ENCODE data around the gene SLC26A2. TPM values are rescaled to one million over a fixed set of nuclear protein-coding genes. Genes with fewer than 3 reads are reported as not detected.

Gene SLC26A2
- total and polyA plus RNA-seq, 2 donors from 2014 or later: 2.2 to 18.4 TPM

DNA sequence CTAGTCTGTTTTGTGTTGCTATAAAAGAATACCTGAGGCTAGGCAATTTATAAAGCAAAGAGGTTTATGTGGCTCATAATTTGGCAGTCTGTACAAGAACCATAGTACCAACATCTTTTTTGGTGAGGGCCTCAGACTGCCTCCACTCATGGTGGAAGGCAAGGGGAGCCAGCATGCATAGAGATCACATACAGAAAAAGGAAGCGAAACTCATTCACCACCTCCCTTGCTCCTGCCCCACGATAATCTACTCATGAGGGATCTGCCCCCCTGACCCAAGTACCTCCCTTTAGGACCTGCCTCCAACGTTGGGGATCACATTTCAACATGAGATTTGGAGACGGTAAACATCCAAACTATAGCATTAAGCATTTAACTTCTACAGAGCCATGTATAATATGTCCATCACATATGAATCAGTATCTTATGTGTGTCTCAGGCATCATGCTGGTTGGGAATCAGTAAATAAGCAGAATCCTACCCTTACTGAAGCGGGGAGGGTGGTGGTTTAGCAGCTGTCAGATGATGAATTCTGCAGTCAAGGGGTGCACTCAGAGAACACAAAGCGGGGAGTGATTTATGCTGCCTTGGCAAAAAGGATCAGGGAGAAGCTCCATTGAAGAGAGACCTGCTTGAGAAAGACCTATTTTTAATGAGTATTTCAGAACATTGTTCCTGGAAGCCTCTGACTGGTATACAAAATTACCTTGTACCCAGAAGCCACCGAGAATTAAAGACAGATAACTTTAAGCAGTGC is 74.8 kb downstream of the SLC26A2 start:
- Histone ChIP-seq H3K4me1 (ENCODE audit: control insufficient read depth in 2 of 3, insufficient read depth in 2 of 3, low read depth in 1 of 3, low read length in 3 of 3) (no peaks in the 10 kb centered on the region), H3K36me3 (ENCODE audit: control insufficient read depth in 2 of 3, insufficient read depth in 3 of 3, low read length in 3 of 3) (peaks cover 20 to 82% (median 58%) of the 10 kb centered on the region in 3 donors), H3K27ac (ENCODE audit: low read depth in 2 of 2, low read length in 2 of 2) (no peak overlapping the region), H3K9ac (ENCODE audit: low read length in 3 of 3) (no peak overlapping the region), H3K27me3 (ENCODE audit: control insufficient read depth, insufficient read depth, low read length) (no peaks in the 10 kb centered on the region), H3K4me3 (ENCODE audit: low read length in 3 of 3) (no peak overlapping the region), H3K9me3 (ENCODE audit: control insufficient read depth in 2 of 3, insufficient read depth in 1 of 3, low read length in 3 of 3) (no peaks in the 10 kb centered on the region)
- intact Hi-C loops (cut with DNase I): no loop called here
- FAIRE-seq: no peak
- TF ChIP-seq, protein P1, sequence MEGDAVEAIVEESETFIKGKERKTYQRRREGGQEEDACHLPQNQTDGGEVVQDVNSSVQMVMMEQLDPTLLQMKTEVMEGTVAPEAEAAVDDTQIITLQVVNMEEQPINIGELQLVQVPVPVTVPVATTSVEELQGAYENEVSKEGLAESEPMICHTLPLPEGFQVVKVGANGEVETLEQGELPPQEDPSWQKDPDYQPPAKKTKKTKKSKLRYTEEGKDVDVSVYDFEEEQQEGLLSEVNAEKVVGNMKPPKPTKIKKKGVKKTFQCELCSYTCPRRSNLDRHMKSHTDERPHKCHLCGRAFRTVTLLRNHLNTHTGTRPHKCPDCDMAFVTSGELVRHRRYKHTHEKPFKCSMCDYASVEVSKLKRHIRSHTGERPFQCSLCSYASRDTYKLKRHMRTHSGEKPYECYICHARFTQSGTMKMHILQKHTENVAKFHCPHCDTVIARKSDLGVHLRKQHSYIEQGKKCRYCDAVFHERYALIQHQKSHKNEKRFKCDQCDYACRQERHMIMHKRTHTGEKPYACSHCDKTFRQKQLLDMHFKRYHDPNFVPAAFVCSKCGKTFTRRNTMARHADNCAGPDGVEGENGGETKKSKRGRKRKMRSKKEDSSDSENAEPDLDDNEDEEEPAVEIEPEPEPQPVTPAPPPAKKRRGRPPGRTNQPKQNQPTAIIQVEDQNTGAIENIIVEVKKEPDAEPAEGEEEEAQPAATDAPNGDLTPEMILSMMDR (IDR thresholded peaks at IDR 0.05; ENCODE audit: borderline replicate concordance, extremely low read depth, insufficient read depth): no peak
- DNase-seq: no peak

DNA sequence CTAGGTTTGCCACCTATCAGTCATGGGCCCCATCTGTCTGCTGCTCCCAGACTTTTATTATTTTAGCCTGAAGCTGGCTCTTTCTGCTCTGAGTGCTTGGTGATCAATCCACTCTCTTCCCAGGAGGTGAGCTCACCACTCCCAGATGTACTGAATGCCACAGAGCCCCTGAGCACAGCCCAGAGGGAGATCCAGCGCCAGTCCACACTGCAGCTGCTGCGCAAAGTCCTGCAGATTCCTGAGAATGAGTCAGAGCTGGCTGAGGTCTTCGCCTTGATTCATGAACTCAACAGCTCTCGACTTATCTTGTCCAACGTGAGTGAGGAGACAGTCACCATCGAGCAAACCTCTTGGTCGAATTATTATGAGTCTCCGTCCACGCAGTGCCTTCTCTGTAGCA is 76.0 kb downstream of the SLC26A2 start:
- Histone ChIP-seq H3K4me1 (ENCODE audit: control insufficient read depth in 2 of 3, insufficient read depth in 2 of 3, low read depth in 1 of 3, low read length in 3 of 3) (no peaks in the 10 kb centered on the region), H3K36me3 (ENCODE audit: control insufficient read depth in 2 of 3, insufficient read depth in 3 of 3, low read length in 3 of 3) (peaks cover 10 to 84% (median 60%) of the 10 kb centered on the region in 3 donors), H3K27ac (ENCODE audit: low read depth in 2 of 2, low read length in 2 of 2) (no peak overlapping the region), H3K4me3 (ENCODE audit: low read length in 3 of 3) (no peak overlapping the region), H3K9me3 (ENCODE audit: control insufficient read depth in 2 of 3, insufficient read depth in 1 of 3, low read length in 3 of 3) (no peaks in the 10 kb centered on the region), H3K9ac (ENCODE audit: low read length in 3 of 3) (no peak overlapping the region), H3K27me3 (ENCODE audit: control insufficient read depth, insufficient read depth, low read length) (no peaks in the 10 kb centered on the region)
- TF ChIP-seq, protein P1 (IDR thresholded peaks at IDR 0.05; ENCODE audit: borderline replicate concordance, extremely low read depth, insufficient read depth): no peak
- no peak for DNase-seq
- intact Hi-C loops (cut with DNase I): no loop called here
- FAIRE-seq: no peak

Other genes with a start within 250 kb of the SLC26A2 start
- gene PPARGC1B, start 230.4 kb upstream of the SLC26A2 start, total RNA-seq: 3.3 TPM
- gene PPARGC1B, start 230.4 kb upstream of the SLC26A2 start, polyA plus RNA-seq (ENCODE audit: insufficient read depth, low read depth, low replicate concordance): 0.77 TPM
- 0.03 TPM for gene PDE6A, start 16.0 kb upstream of the SLC26A2 start, total RNA-seq
- not detected for gene PDE6A, start 16.0 kb upstream of the SLC26A2 start, polyA plus RNA-seq (ENCODE audit: insufficient read depth, low read depth, low replicate concordance)
- gene TIGD6, start 39.9 kb downstream of the SLC26A2 start, total RNA-seq: 6.0 TPM
- 7.0 TPM for gene TIGD6, start 39.9 kb downstream of the SLC26A2 start, polyA plus RNA-seq (ENCODE audit: insufficient read depth, low read depth, low replicate concordance)
- gene HMGXB3, start 40.0 kb downstream of the SLC26A2 start, total RNA-seq: 29.3 TPM
- gene HMGXB3, start 40.0 kb downstream of the SLC26A2 start, polyA plus RNA-seq (ENCODE audit: insufficient read depth, low read depth, low replicate concordance): 9.5 TPM
- gene CSF1R, start 125.8 kb downstream of the SLC26A2 start, total RNA-seq: 55.8 TPM
- gene CSF1R, start 125.8 kb downstream of the SLC26A2 start, polyA plus RNA-seq (ENCODE audit: insufficient read depth, low read depth, low replicate concordance): 7.5 TPM
- gene PDGFRB, start 195.1 kb downstream of the SLC26A2 start, total RNA-seq: 104 TPM
- gene PDGFRB, start 195.1 kb downstream of the SLC26A2 start, polyA plus RNA-seq (ENCODE audit: insufficient read depth, low read depth, low replicate concordance): 50.4 TPM
- not detected for gene CDX1, start 206.0 kb downstream of the SLC26A2 start, total RNA-seq
- gene CDX1, start 206.0 kb downstream of the SLC26A2 start, polyA plus RNA-seq (ENCODE audit: insufficient read depth, low read depth, low replicate concordance): 0.39 TPM
- not detected for gene SLC6A7, start 229.3 kb downstream of the SLC26A2 start, total RNA-seq
- not detected for gene SLC6A7, start 229.3 kb downstream of the SLC26A2 start, polyA plus RNA-seq (ENCODE audit: insufficient read depth, low read depth, low replicate concordance)